GM21360 (cell line): ENCODE measurements around the gene B9D1.

Experiments used
- ATAC-seq: cut with Tn5 transposase; IDR thresholded peaks from one replicate; pipeline ENCODE4 v1.9.1; 2021; ENCODE audit warnings: mild to moderate bottlenecking, moderate library complexity; ENCODE audit not compliant: unreplicated experiment

The B9D1 gene

GRCh38 chr17:19388791-19389785 is 26.6 kb upstream of the B9D1 start:
- no peak for ATAC-seq

GRCh38 chr17:19387921-19388521 is 25.5 kb upstream of the B9D1 start:
- no peak for ATAC-seq

DNA sequence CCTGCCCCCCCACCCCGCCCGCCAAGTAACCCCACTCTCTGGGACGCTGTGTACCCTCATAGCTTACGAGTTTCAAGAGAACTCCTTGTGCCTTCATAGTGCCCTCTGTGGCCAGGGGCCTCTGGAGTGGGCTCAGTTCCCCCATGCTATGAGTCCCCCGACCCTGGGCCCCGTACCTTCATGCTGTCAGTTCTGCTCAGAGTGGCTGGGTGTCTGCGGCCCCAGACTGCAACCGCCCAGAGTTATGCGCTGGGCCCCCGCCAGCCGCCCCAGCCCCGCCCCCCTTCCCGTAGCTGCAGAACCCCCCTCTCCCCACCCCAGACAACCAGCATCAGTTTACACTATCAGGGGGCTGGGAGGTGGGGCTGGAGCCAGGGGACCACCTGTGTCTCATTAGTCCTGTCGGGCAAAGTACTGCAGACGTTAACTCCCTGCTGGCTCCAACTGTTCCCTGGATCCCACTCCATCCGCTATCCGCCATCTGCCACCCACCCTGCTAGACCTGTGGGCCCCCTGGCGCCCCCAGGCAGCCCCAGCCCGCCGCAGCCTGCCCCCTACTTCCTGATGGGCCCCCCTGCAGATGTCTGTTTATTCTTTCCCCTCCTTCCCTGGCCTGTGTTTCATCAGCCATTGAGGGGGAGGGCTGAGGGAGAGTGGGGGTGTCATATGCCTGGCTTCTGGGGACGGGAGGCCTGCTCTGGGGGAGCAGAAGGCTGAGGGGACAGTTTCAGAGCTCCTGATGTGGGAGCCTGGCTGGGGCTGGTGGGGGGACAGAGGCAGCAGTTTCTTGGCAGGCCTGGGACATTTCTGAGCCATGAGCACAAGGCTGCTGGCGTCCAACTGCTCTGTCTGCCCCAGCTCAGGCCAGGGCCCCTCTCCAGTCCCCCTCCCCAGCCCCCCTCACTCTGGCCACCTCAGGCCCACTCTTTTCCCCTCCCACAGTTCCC is 24.7 kb upstream of the B9D1 start, which contains the start of gene MFAP4:
Gene MFAP4, minus strand, starts transcription at position 217 of the 947 bp plus-strand sequence. Its CDS starts 35 bp downstream, at position 182.
- ATAC-seq = no peak

DNA sequence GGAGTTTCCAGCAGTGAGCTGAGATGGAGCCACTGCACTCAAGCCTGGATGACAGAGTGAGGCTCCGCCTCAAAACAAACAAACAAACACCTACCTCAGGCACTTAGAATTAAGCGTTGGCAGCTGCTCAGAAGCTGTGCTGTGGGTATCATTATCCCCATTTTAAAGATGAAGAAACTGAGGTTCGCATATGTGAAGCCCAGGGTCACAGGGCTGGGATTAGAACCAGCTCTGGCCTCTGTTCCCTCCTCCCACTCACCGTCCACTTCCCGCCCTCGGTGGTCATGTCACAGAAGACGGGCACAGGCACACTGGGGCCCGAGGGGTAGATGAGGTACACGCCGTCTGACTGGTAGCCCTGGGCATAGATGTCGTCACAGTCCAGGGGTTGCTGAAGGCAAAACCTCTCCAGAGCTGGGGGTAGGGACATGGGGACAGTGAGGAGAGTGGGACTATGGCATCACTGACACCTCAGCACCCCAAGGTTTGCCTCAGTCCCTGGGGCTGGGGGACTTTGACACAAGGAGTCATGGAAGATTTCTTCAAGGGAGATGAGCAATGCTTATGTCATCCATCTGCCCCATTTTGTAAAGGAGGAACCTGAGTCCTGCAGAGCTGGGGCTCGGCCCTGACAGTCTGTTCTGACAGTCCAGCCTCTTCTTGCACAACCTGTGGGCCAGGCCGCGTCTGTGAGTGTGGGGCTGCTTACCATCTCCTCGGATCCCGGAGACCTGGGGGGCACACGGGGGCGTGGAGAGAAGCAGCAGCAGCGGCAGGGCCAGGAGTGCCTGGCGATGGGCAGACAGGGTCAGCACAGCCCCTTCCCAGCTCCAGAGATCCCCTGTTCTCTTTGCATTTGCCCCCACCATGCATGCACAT is 23.8 kb upstream of the B9D1 start:
- no peak for ATAC-seq

- no peak for ATAC-seq
Measured at GRCh38 chr17:19385521-19385983, 23.0 kb upstream of the B9D1 start.

DNA sequence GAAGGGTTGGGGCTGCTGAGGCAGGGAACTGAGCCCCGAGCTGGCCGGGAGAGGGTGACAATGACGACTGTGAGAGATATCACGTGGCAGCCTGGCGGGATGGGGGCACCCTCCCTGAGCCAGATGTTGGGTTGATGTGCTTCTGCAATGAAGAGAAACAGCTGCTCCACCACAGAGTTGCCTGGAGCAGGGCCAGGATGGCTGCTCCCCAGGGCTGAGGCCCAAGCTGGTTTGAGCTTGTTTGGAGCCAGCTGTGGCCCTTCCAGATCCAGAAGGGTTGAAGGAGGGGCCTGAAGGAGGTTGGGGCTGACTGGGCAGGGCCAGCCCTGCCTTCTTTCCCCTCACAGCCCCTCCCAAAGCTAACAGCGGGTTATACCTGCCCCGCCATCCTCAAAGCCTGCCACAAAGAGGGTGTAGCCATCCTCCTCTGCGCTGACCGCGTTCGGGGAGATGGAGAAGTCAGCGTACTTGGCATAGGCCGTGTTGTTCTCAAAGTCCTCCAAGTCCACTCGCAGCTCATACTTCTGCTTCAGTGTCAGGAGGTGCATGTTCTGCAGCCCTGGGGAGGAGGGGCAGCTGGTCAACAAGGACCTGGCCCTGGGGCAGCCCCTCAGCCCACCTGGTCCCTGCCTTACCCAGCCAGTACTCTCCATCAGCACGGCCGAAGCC is 22.3 kb upstream of the B9D1 start:
- ATAC-seq = no peak

DNA sequence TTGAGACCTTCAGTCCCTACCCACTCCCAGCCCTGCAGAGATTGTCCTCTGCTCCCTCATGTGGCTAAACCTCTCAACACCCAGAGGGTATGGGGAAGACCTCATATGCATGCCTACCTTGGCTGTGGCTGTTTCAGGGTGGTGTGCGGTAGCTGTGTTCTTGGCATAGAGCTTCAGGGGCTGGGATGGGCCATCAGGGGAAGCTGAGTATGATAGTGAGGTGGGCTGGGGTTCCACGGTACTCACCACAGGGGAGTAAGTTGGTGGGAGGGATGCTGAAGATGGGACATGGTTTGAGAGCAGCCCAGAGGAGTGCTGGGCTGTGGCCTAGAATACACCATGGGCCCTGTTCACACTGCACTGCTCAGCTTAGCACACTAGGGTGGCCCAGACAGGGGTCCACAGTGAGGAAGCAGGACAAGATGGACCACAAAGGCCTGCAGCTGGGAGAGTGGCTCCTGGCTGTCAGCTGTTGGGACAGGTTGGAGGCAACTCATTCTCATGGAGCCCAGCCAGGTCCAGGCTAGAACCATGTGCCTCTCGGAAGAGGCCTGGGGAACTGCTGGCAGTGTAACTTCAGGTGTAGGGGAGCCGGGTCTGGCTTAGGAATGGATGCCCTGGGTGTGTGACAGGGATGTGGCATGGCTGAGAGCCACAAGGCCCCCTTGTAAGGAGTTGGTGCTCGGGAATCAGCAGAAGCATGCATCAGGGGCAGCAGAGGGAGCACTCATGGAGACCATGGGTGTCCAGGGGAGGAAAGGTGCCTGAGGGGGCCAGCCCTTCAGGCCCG is 21.4 kb upstream of the B9D1 start:
- no peak for ATAC-seq

DNA sequence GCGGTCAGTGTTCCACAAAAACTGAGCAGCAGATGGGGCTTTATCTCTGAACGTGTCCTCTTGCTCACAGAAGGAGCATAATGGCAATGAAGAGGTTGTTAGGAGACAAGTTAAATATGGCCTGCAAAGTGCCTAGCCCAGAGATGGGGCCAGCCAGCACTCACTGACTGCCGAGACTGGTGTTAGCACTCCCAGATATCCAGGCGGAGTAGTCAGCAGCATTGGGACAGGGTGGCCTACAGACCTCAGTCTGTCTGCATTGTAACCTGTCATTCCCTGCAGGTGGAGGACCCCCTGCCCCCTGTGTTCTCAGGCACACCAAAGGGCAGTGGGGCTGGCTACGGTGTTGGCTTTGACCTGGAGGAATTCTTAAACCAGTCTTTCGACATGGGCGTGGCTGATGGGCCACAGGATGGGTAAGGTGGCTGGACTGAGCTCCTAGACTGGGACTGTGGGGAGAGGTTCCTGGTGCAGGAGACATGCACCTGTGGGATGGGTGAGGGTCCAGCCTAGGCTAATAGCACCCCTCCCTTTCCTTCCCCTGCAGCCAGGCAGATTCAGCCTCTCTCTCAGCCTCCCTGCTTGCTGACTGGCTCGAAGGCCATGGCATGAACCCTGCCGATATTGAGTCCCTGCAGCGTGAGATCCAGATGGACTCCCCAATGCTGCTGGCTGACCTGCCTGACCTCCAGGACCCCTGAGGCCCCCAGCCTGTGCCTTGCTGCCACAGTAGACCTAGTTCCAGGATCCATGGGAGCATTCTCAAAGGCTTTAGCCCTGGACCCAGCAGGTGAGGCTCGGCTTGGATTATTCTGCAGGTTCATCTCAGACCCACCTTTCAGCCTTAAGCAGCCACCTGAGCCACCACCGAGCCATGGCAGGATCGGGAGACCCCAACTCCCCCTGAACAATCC is 20.3 kb upstream of the B9D1 start:
- no peak for ATAC-seq

DNA sequence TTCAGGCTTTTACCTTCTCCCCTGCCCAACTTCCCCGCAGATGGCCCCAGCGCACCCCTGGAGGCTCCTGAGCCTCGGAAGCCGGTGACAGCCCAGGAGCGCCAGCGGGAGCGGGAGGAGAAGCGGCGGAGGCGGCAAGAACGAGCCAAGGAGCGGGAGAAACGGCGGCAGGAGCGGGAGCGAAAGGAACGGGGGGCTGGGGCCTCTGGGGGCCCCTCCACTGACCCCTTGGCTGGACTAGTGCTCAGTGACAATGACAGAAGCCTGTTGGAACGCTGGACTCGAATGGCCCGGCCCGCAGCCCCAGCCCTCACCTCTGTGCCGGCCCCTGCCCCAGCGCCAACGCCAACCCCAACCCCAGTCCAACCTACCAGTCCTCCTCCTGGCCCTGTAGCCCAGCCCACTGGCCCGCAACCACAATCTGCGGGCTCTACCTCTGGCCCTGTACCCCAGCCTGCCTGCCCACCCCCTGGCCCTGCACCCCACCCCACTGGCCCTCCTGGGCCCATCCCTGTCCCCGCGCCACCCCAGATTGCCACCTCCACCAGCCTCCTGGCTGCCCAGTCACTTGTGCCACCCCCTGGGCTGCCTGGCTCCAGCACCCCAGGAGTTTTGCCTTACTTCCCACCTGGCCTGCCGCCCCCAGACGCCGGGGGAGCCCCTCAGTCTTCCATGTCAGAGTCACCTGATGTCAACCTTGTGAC is 19.4 kb upstream of the B9D1 start:
- no peak for ATAC-seq

DNA sequence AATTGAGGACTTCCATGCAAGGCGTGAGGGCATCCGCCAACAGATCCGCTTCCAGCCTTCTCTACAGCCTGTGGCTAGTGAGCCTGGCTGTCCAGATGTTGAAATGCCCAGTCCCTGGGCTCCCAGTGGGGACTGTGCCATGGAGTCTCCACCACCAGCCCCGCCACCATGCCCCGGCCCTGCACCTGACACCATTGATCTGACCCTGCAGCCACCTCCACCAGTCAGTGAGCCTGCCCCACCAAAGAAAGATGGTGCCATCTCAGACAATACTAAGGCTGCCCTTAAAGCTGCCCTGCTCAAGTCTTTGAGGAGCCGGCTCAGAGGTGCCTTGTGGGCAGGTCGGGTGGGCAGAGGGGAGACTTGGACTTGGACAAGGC is 18.8 kb upstream of the B9D1 start:
- no peak for ATAC-seq

DNA sequence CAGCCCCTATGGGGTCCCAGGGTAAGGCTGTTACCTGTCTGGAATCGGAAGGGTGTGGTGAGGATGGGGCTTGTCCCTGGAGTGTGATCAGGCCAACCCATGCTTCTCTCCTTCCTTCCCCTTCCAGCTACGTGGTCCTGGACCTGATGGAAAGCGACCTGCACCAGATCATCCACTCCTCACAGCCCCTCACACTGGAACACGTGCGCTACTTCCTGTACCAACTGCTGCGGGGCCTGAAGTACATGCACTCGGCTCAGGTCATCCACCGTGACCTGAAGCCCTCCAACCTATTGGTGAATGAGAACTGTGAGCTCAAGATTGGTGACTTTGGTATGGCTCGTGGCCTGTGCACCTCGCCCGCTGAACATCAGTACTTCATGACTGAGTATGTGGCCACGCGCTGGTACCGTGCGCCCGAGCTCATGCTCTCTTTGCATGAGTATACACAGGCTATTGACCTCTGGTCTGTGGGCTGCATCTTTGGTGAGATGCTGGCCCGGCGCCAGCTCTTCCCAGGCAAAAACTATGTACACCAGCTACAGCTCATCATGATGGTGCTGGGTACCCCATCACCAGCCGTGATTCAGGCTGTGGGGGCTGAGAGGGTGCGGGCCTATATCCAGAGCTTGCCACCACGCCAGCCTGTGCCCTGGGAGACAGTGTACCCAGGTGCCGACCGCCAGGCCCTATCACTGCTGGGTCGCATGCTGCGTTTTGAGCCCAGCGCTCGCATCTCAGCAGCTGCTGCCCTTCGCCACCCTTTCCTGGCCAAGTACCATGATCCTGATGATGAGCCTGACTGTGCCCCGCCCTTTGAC is 18.2 kb upstream of the B9D1 start:
- no peak for ATAC-seq

- ATAC-seq = no peak
Measured at GRCh38 chr17:19379361-19380065, 17.0 kb upstream of the B9D1 start.

GRCh38 chr17:19378416-19379360 is 16.2 kb upstream of the B9D1 start, which contains the start of gene MAPK7:
Gene MAPK7 (plus strand): TSS chr17:19378498. CDS start chr17:19378901, 403 bp downstream.
- no peak for ATAC-seq
